ENCODE measurements around the gene RIMOC1.
"Not testable (repeated sequence)": the region's sequence is repeated elsewhere in the genome, so short reads cannot be mapped to it uniquely, and the experiment has no call there.

Gene RIMOC1

DNA sequence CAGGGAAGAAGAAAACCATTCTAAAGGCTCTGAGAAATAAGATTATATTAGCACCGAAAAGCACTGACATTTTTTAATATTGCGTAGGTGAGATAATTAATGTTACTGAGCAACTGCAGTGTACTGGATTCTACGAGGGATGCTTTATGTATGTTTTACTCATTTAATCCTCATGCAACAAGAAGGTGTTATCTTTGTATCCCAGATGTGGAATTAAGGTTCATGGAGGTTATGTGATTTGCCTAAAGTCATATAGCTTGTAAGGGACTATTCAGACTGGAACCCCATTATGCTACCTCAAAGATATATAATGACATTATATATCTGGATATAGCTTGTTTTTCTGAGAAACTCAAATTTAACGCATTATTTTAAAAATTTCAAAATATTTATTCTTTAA, 23.5 kb downstream of the RIMOC1 start:
- H3K9ac ChIP-seq (ENCODE audit: low read length) = no peak overlapping the region
- no peaks in the 10 kb centered on the region for H3K9me3 ChIP-seq (ENCODE audit: low read length)
- H3K27me3 ChIP-seq (ENCODE audit: control insufficient read depth in 1 of 2, insufficient read depth in 2 of 2, low read length in 2 of 2) = no peaks in the 10 kb centered on the region
- peaks cover 9% of the 10 kb centered on the region for H3K4me1 ChIP-seq (ENCODE audit: insufficient read depth, low read length)
- no peak overlapping the region for H3K27ac ChIP-seq (ENCODE audit: low read depth, low read length)
- no peaks in the 10 kb centered on the region for H3K36me3 ChIP-seq (ENCODE audit: insufficient read depth, low read length)
- H3K4me3 ChIP-seq (ENCODE audit: low read depth in 1 of 2, low read length in 2 of 2) = no peak overlapping the region

DNA sequence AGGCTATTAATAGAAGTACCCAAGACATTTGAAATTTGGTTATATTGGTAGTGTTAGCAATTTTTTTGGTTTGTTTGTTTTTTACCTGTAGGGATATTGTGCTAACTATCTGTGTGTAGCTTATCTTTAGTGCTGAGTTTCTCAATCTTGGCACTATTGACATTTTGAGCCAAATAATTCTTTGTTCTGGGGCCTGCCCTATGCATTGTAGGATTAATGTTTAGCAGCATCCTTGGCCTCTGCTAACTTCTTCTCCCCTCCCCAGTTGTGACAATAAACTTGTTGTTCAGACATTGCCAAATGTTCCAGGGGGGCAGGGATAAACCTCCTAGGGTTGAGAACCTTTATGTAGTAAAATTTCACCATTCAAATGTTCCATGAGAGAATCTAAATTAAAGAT, 24.9 kb downstream of the RIMOC1 start:
- H3K27ac ChIP-seq (ENCODE audit: low read depth, low read length) = no peak overlapping the region
- no peak overlapping the region for H3K4me3 ChIP-seq (ENCODE audit: low read depth in 1 of 2, low read length in 2 of 2)
- no peaks in the 10 kb centered on the region for H3K9me3 ChIP-seq (ENCODE audit: low read length)
- no peaks in the 10 kb centered on the region for H3K36me3 ChIP-seq (ENCODE audit: insufficient read depth, low read length)
- H3K4me1 ChIP-seq (ENCODE audit: insufficient read depth, low read length) = peaks cover 8% of the 10 kb centered on the region
- no peaks in the 10 kb centered on the region for H3K27me3 ChIP-seq (ENCODE audit: control insufficient read depth in 1 of 2, insufficient read depth in 2 of 2, low read length in 2 of 2)
- H3K9ac ChIP-seq (ENCODE audit: low read length) = no peak overlapping the region

DNA sequence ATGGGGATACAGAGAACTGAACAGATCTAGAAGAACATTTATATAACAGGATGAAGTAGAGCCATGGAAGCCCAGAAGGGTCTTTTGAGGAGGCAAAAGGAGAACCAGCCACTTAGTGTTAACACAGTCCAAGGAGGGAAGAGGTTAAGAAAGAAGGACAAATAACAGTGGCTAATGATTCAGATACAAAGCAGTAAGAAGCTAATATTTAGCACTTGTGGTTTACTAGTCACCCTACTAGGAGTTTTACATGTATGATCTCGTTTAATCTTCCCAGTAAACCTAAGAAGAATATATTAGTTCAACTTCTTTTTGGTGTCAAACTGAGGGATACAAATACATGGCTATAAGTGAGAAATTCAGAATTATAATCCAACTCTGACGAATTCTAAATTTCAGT, 28.6 kb downstream of the RIMOC1 start:
- Histone ChIP-seq H3K36me3 (ENCODE audit: insufficient read depth, low read length) (no peaks in the 10 kb centered on the region), H3K27ac (ENCODE audit: low read depth, low read length) (no peak overlapping the region), H3K9me3 (ENCODE audit: low read length) (no peaks in the 10 kb centered on the region), H3K27me3 (ENCODE audit: control insufficient read depth in 1 of 2, insufficient read depth in 2 of 2, low read length in 2 of 2) (no peaks in the 10 kb centered on the region), H3K4me1 (ENCODE audit: insufficient read depth, low read length) (no peaks in the 10 kb centered on the region), H3K9ac (ENCODE audit: low read length) (no peak overlapping the region), H3K4me3 (ENCODE audit: low read depth in 1 of 2, low read length in 2 of 2) (no peak overlapping the region)

- Histone ChIP-seq H3K4me3 (ENCODE audit: low read depth in 1 of 2, low read length in 2 of 2) (no peak overlapping the region), H3K4me1 (ENCODE audit: insufficient read depth, low read length) (no peaks in the 10 kb centered on the region), H3K27me3 (ENCODE audit: control insufficient read depth in 1 of 2, insufficient read depth in 2 of 2, low read length in 2 of 2) (no peaks in the 10 kb centered on the region), H3K36me3 (ENCODE audit: insufficient read depth, low read length) (peaks cover 6% of the 10 kb centered on the region), H3K9me3 (ENCODE audit: low read length) (no peaks in the 10 kb centered on the region), H3K9ac (ENCODE audit: low read length) (no peak overlapping the region), H3K27ac (ENCODE audit: low read depth, low read length) (no peak overlapping the region)
Observed at GRCh38 chr5:41935544-41935943, 31.4 kb downstream of the RIMOC1 start.

GRCh38 chr5:41940641-41941040, 36.5 kb downstream of the RIMOC1 start:
- Histone ChIP-seq H3K27ac (ENCODE audit: low read depth, low read length) (no peak overlapping the region), H3K36me3 (ENCODE audit: insufficient read depth, low read length) (peaks cover 6% of the 10 kb centered on the region), H3K27me3 (ENCODE audit: control insufficient read depth in 1 of 2, insufficient read depth in 2 of 2, low read length in 2 of 2) (no peaks in the 10 kb centered on the region), H3K9me3 (ENCODE audit: low read length) (no peaks in the 10 kb centered on the region), H3K4me1 (ENCODE audit: insufficient read depth, low read length) (no peaks in the 10 kb centered on the region), H3K9ac (ENCODE audit: low read length) (no peak overlapping the region), H3K4me3 (ENCODE audit: low read depth in 1 of 2, low read length in 2 of 2) (no peak overlapping the region)

DNA sequence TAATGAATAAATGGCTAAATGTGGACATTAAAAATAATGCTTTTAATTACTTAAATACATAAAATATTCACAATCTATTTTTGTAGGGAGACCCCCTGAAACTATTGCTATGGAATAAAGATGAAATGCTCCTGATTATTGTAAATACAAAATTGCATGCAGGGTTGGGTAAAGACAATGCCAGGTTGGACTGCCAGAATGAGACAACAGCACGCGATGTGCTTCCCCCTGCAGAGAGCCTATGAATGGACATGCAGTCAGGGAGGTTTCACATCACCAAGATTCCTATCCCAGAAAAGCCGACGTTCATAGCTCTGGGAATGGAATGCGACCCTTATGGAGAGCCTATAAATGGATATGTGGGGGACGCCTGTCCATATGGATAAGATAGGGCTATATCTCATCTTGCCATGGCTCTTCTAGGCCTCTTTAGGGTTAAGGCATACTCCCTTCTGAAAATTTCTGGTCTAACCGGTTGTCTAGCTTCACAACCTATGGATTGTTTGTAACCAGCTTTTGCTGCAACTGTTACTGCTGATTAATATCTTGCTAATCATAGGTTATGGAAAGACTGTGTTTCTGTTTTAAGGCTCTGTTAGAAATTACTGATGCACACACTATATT, 41.3 kb downstream of the RIMOC1 start:
- not testable (repeated sequence) for H3K4me1 ChIP-seq (ENCODE audit: insufficient read depth, low read length); H3K9me3 ChIP-seq (ENCODE audit: low read length); H3K9ac ChIP-seq (ENCODE audit: low read length); H3K27ac ChIP-seq (ENCODE audit: low read depth, low read length); H3K36me3 ChIP-seq (ENCODE audit: insufficient read depth, low read length); H3K27me3 ChIP-seq (ENCODE audit: control insufficient read depth in 1 of 2, insufficient read depth in 2 of 2, low read length in 2 of 2); H3K4me3 ChIP-seq (ENCODE audit: low read depth in 1 of 2, low read length in 2 of 2)

DNA sequence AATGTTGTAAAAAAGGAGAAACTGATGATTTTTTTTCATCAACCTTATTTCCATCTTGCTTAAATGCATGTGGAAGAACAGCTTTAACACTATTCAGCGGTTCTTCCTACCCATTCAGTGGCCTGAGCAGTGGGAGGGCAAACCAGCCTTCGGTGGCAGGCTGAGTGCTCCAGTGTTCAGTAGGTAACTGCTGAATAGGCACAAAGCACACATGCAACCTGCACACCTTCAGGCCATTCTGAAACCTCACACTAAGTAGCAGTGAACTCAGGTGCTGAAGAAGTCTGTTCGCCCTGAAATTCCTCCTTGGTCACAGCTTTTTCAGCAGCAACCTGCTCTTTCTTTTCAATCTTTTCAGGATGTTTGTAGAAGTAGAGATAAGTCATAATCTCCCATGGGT, 47.1 kb downstream of the RIMOC1 start:
- Histone ChIP-seq H3K36me3 (ENCODE audit: insufficient read depth, low read length) (no peaks in the 10 kb centered on the region), H3K4me1 (ENCODE audit: insufficient read depth, low read length) (no peaks in the 10 kb centered on the region), H3K9me3 (ENCODE audit: low read length) (no peaks in the 10 kb centered on the region), H3K9ac (ENCODE audit: low read length) (no peak overlapping the region), H3K27ac (ENCODE audit: low read depth, low read length) (no peak overlapping the region), H3K27me3 (ENCODE audit: control insufficient read depth in 1 of 2, insufficient read depth in 2 of 2, low read length in 2 of 2) (no peaks in the 10 kb centered on the region), H3K4me3 (ENCODE audit: low read depth in 1 of 2, low read length in 2 of 2) (no peak overlapping the region)

All from muscle layer of colon (tissue), 2 donors.